Urinary bladder (tissue), 4 donors: ENCODE measurements around the gene PCDH1. TPM values are rescaled to one million over a fixed set of nuclear protein-coding genes. Genes with fewer than 3 reads are reported as not detected.
"Not testable (repeated sequence)": the region's sequence is repeated elsewhere in the genome, so short reads cannot be mapped to it uniquely, and the experiment has no call there.

Experiments
- DNase-seq: peaks from one replicate; pipeline ENCODE4 v3.0.0-alpha.2; 2015; ENCODE audit errors: extremely low spot score
- H3K27ac ChIP-seq: one replicate; pipeline ENCODE4 v1.5.1; 2013; ENCODE audit warnings: low read depth, mild to moderate bottlenecking, moderate library complexity
- H3K36me3 ChIP-seq: one replicate; pipeline ENCODE4 v1.6.1; 2013; ENCODE audit warnings: mild to moderate bottlenecking, moderate library complexity; ENCODE audit not compliant: insufficient read depth
- H3K4me1 ChIP-seq: one replicate; pipeline ENCODE4 v1.6.1; 2013; ENCODE audit warnings: mild to moderate bottlenecking, moderate library complexity; ENCODE audit not compliant: insufficient read depth
- H3K4me3 ChIP-seq: one replicate; pipeline ENCODE4 v1.5.1; 2013; ENCODE audit warnings: low read depth, low read length
- WGBS: extraction: QIAGEN DNeasy Blood & Tissue Kit; methylation state at CpG from one replicate; pipeline ENCODE4 v1.1.7; 2013; 5-methylcytosine and 5-hydroxymethylcytosine counted together
- polyA plus RNA-seq: library from polyadenylated mRNA; stranded (reverse); fragments of 200-250 nt; gene quantifications from one replicate; pipeline ENCODE4 v1.2.3, GENCODE V29; 2013
- total RNA-seq: library from RNA; depleted of rRNA; stranded (reverse); fragments of >200 nt; gene quantifications from one replicate; pipeline ENCODE4 v1.2.3, GENCODE V29; 2014
- donor health status: healthy with polysubstance abuse.
- donor health status: healthy.

The PCDH1 gene
- total RNA-seq (21.1 TPM), polyA plus RNA-seq (22.5 TPM)

DNA sequence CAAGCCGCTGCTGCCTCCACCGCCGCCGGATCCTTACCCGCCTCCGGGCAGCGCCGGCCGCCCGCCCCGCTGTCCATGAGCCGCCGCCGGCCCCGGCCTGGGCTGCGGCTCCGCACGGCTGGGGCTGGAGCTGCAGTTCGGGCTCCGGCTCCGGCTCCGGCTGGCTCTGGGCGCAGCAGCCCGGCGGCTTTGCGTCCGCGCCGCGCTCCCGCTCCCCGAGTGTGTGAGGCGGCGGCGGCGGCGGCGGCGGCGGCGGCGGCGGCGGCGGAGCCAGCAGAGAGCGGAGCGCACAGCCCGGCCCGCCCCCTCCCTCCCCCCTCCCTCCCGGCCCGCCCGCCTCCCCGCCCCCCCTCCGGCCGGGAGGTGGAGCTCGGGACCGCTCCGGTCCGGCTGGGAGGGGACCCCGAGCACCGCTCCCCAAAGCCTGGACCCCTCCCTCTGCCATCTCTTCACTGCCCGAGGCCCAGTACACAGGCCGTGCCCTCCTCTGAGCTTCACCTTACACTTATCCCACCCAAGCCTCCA is at the start of gene PCDH1:
PCDH1 (minus strand) TSS at position 225 of the 525 bp plus-strand sequence; CDS start at position 77, 148 bp downstream.
- 1% methylated on average over 52 of the region's 63 CpGs for WGBS
- Histone ChIP-seq H3K27ac (peak within 1 kb of the TSS; percentile 69), H3K4me1 (no peaks in the 10 kb centered on the region), H3K36me3 (no peaks in the 10 kb centered on the region), H3K4me3 (peak within 1 kb of the TSS; percentile 55)
- no peak for DNase-seq

DNA sequence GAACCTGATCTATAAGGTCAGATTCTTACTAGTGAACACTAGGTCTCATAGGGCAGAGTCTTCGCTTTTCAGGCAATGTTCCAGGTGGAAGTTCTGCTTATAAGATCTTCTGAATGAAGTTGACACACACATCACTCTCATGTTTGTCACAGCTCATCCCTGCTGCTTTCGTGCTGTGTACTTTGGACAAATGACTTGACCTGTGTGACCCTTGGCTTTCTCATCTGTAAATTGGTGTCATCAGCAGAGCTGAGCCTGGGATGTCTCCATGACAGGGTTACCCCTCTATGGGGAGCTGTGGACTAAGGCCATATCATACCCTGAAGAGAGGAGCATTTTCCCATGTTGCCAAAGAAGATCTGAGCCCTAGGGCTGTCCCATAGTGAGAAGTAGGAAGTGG is 48.2 kb upstream of the PCDH1 start:
- H3K4me1 ChIP-seq: no peaks in the 10 kb centered on the region
- H3K4me3 ChIP-seq: no peak overlapping the region
- H3K27ac ChIP-seq: no peak overlapping the region
- no peak for DNase-seq
- 81% methylated on average over 2 of the region's 2 CpGs for WGBS
- H3K36me3 ChIP-seq: peaks cover 3% of the 10 kb centered on the region

DNA sequence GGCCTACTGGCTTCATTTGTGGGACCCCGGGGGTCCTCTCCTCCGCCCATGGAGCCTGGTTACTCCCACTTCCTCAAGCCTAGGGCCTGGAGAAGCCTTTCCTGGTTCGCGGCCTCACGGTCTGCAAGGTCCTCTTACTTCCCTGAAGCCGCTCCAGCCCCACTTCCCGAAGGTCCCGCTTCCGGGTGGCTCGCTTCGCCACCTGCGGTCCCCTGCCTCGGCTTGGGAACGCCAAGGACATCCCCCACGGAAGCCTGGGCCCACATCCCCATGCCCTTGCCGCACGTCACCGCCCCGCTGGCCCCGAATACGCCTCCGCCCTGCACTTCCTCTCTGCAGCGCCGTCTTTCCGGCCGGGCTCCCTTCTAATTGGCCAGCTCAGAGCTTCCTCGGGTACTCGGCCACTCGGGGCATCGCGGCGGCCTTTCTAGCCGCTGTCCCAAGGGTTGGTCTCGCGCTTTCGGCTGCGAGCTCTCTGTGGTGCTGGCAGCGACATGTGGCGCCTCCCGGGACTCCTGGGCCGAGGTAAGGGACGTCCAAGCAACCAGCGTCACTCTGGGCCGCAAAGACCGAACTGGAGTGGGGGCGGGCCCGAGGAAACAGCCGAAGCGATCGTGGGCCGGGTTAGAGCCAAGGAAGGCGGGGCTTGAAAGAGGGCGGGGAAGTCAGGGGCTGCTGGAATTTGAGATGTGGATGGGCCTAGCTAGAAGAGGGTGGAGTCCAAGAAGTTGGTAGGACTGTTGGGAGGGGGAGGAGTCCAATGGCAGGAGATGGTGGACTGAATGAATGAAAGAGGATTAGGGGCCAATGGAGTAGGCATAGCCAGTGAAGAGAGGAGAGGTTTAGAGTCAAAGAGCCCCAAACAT is 45.5 kb upstream of the PCDH1 start, which contains the start of gene DELE1:
DELE1 (plus strand) TSS at position 424 of the 866 bp plus-strand sequence; CDS start at position 495, 71 bp downstream.
- Histone ChIP-seq H3K27ac (peak within 1 kb of the TSS; percentile 97), H3K4me1 (no peaks in the 10 kb centered on the region), H3K4me3 (peak within 1 kb of the TSS; percentile 56), H3K36me3 (no peaks in the 10 kb centered on the region)
- DNase-seq: peak; percentile 88
- under 1% methylated on average over 53 of the region's 53 CpGs for WGBS

DNA sequence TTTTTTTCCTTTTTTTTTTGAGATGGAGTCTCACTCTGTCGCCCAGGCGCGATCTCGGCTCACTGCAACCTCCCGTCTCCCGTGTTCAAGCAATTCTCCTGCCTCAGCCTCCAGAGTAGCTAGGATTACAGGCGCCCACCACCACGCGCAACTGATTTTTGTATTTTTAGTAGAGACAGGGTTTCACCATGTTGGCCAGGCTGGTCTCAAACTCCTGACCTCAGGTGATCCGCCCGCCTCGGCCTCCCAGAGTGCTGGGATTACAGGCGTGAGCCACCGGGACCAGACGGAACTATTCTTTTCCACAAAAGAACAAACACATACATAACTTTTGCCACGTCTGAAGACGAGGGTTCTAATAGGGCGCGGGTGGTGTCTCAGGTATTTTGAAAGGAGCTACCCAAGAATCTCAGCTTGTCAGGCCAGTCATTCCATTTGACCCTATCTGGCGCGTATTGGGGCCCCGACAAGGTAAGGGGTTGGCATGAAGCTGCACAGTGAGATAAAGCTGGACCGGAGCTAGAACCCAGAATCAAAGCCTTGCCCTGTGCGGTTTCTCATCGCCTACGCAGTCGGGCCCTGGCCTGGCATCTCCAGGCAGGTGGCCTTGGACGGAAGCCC is 44.7 kb upstream of the PCDH1 start:
- peak overlapping the region; percentile 97 for H3K27ac ChIP-seq
- 55% methylated on average over 28 of the region's 28 CpGs for WGBS
- peak overlapping the region; percentile 56 for H3K4me3 ChIP-seq
- not testable (repeated sequence) for DNase-seq, H3K36me3 ChIP-seq, H3K4me1 ChIP-seq

DNA sequence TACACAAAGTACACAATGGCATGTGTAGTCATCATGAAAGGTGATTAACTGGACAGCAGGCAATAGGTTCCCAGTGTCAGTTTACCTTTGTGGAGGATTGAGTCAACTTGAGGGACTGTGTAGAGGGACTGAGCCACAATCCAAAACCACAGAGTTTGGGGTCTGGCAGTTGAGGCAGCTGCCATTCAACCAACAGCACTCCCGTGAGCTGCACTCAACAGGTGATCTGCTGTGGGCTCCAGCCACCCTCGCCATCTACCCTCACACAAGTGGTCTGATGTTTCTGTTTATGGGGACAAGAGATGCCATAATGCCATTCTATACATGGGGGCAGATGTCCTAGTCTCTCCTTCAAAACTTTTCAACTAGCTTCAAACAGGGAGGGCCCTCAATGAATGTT is 42.6 kb upstream of the PCDH1 start:
- Histone ChIP-seq H3K4me3 (no peak overlapping the region), H3K4me1 (no peaks in the 10 kb centered on the region), H3K36me3 (no peaks in the 10 kb centered on the region), H3K27ac (no peak overlapping the region)
- DNase-seq: no peak
- 86% methylated on average over 2 of the region's 2 CpGs for WGBS

GRCh38 chr5:141919218-141920119 is 41.3 kb upstream of the PCDH1 start:
- Histone ChIP-seq H3K36me3 (no peaks in the 10 kb centered on the region), H3K27ac (no peak overlapping the region), H3K4me1 (no peaks in the 10 kb centered on the region), H3K4me3 (no peak overlapping the region)
- DNase-seq: no peak
- 80% methylated on average over 8 of the region's 8 CpGs for WGBS

GRCh38 chr5:141917760-141918159 is 39.5 kb upstream of the PCDH1 start:
- no peak overlapping the region for H3K4me3 ChIP-seq
- DNase-seq: no peak
- H3K4me1 ChIP-seq: no peaks in the 10 kb centered on the region
- no peaks in the 10 kb centered on the region for H3K36me3 ChIP-seq
- 84% methylated on average over 5 of the region's 5 CpGs for WGBS
- no peak overlapping the region for H3K27ac ChIP-seq

GRCh38 chr5:141916522-141916921 is 38.3 kb upstream of the PCDH1 start:
- DNase-seq: no peak
- Histone ChIP-seq H3K4me1 (no peaks in the 10 kb centered on the region), H3K36me3 (no peaks in the 10 kb centered on the region), H3K4me3 (no peak overlapping the region), H3K27ac (no peak overlapping the region)
- 59% methylated on average over 2 of the region's 2 CpGs for WGBS

DNA sequence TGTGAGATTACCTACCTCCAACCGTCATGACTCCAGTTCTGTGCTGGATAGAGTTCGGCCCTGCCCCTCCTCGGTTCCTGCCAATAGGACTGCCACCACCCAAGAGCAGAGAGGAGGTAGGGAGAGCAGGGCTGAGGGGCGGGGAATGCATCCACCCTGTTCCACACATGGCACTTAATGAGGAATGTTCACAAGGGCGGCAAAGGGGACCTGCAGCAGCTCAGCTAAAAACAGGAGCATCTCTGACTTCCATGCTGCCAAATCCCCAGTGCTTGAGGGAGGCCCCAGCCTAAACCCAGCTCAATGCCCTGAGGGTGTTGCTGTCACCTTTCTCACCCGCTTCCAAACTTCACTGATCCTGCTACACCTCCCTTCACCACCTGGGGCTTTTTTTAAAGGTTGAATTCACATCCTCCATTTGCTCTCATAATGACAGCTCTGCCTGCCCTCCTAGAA is 37.7 kb upstream of the PCDH1 start:
- Histone ChIP-seq H3K4me1 (no peaks in the 10 kb centered on the region), H3K4me3 (no peak overlapping the region), H3K36me3 (no peaks in the 10 kb centered on the region), H3K27ac (no peak overlapping the region)
- DNase-seq: no peak
- WGBS: 80% methylated on average over 6 of the region's 6 CpGs

- DNase-seq: no peak
- Histone ChIP-seq H3K4me3 (no peak overlapping the region), H3K4me1 (no peaks in the 10 kb centered on the region), H3K27ac (no peak overlapping the region), H3K36me3 (no peaks in the 10 kb centered on the region)
- WGBS: 97% methylated on average over 3 of the region's 3 CpGs
These were observed 36.6 kb upstream of the PCDH1 start for GRCh38 chr5:141914797-141915196.

- H3K4me3 ChIP-seq: peak overlapping the region; percentile 23
- no peaks in the 10 kb centered on the region for H3K36me3 ChIP-seq
- 13% methylated on average over 40 of the region's 40 CpGs for WGBS
- no peak for DNase-seq
- no peaks in the 10 kb centered on the region for H3K4me1 ChIP-seq
- no peak overlapping the region for H3K27ac ChIP-seq
These were observed 36.1 kb upstream of the PCDH1 start for GRCh38 chr5:141914199-141914743.

DNA sequence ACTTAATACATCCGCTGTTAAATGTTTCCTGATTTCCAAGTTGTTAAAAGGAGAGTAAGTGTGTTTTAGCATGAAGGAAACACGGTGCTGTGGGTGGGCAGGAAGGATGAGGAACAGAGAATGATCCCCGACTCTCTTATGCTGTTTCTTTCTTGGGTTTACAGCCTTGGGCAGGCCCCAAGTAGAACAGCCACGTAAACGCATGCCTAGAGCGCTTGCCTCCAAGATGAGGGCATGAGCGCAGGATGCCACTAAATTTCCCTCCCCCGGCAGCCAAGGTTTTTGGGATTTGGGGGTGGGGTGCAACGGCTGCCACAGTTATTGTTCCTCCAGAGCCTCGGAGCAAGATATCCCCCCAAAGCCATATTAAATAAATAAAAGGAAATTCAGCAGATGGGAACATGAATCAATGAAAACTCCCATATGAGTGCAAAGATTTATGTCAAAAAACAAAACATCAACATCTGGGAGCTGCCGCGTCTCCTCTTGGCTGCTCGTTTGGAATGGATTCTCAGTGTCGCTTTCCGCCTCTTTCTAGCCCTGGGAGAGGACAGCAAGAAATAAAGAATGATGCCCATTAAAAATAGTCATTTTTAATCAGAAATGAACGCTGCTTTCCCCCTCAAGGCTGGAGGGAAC is 35.5 kb upstream of the PCDH1 start:
- WGBS: 14% methylated on average over 16 of the region's 16 CpGs
- Histone ChIP-seq H3K27ac (no peak overlapping the region), H3K4me1 (no peaks in the 10 kb centered on the region), H3K36me3 (no peaks in the 10 kb centered on the region), H3K4me3 (peak overlapping the region; percentile 23)
- no peak for DNase-seq
